OCI-LY7 (cell line): Measurements from ENCODE around the gene SPECC1L. TPM values are rescaled to one million over a fixed set of nuclear protein-coding genes. Genes with fewer than 3 reads are reported as not detected.
"Not testable (repeated sequence)": the region's sequence is repeated elsewhere in the genome, so short reads cannot be mapped to it uniquely, and the experiment has no call there.

Source experiments
- BruUV-seq: library from RNA; stranded (reverse); fragments of 400-500 nt; replicated peaks from 2 replicates; lab custom pipeline; 2021; lab: Mats Ljungman, UMichigan
- CTCF ChIA-PET: fragments of 300-600 bp; sonication (Branson Sonifier 250); formaldehyde crosslinking; loops from one replicate; lab custom pipeline; 2022; ENCODE audit warnings: antibody characterized with exemption; ENCODE audit not compliant: unreplicated experiment; lab: Charles Lee
- POLR2A ChIA-PET: fragments of 300-600 bp; sonication (Branson Sonifier 250); formaldehyde crosslinking; loops from one replicate; lab custom pipeline; 2022; ENCODE audit warnings: antibody characterized with exemption; lab: Charles Lee
- DNase-seq: peaks from one replicate; pipeline ENCODE4 v3.0.0-alpha.2; 2015; ENCODE audit warnings: low spot score
- H2AFZ ChIP-seq: fragments of 200-600 bp; sonication (generic), shearing (Covaris generic); 2 replicates; pipeline ENCODE4 v1.6.1; 2014; ENCODE audit warnings: mild to moderate bottlenecking, antibody characterized with exemption, low read length, moderate library complexity
- H3K27ac ChIP-seq: fragments of 200-600 bp; sonication (generic); 2 replicates; pipeline ENCODE4 v1.5.1; 2014; ENCODE audit warnings: mixed run types, low read depth, mild to moderate bottlenecking, moderate library complexity, low read length, inconsistent platforms; ENCODE audit not compliant: poor library complexity, severe bottlenecking
- H3K36me3 ChIP-seq: fragments of 200-600 bp; sonication (generic); 2 replicates; pipeline ENCODE4 v1.6.1; 2014; ENCODE audit warnings: mild to moderate bottlenecking, antibody characterized with exemption, low read length, moderate library complexity, mixed read lengths; ENCODE audit not compliant: insufficient read depth
- H3K4me1 ChIP-seq: fragments of 200-600 bp; sonication (generic); 2 replicates; pipeline ENCODE4 v1.5.1; 2014; ENCODE audit warnings: mild to moderate bottlenecking, low read length; ENCODE audit not compliant: insufficient read depth, poor library complexity, severe bottlenecking
- H3K4me2 ChIP-seq: fragments of 200-600 bp; sonication (generic); 2 replicates; pipeline ENCODE4 v1.6.1; 2014; ENCODE audit warnings: mild to moderate bottlenecking, low read length
- H3K4me3 ChIP-seq: fragments of 200-600 bp; sonication (generic); 2 replicates; pipeline ENCODE4 v1.5.1; 2014; ENCODE audit warnings: mild to moderate bottlenecking, low read depth, low read length; ENCODE audit not compliant: poor library complexity, severe bottlenecking
- H3K79me2 ChIP-seq: fragments of 200-600 bp; sonication (generic); 2 replicates; pipeline ENCODE4 v1.6.1; 2016; ENCODE audit warnings: low read depth, mild to moderate bottlenecking, low read length, moderate library complexity, mixed read lengths; ENCODE audit not compliant: insufficient read depth
- H3K9me2 ChIP-seq: fragments of 200-600 bp; sonication (generic); 2 replicates; pipeline ENCODE4 v1.6.1; 2016; ENCODE audit warnings: mild to moderate bottlenecking, low read length, mixed read lengths; ENCODE audit not compliant: insufficient read depth
- H3K9me3 ChIP-seq: fragments of 200-600 bp; sonication (generic); 2 replicates; pipeline ENCODE4 v1.6.1; 2014; ENCODE audit warnings: mild to moderate bottlenecking, mixed run types, low read length, mixed read lengths
- H4K20me1 ChIP-seq: fragments of 200-600 bp; sonication (generic); 2 replicates; pipeline ENCODE4 v1.6.1; 2014; ENCODE audit warnings: mild to moderate bottlenecking, antibody characterized with exemption, low read length, moderate library complexity, mixed read lengths; ENCODE audit not compliant: insufficient read depth
- EZH2phosphoT487 ChIP-seq: fragments of 200-600 bp; sonication (generic); IDR thresholded peaks from 2 replicates; pipeline ENCODE4 v1.6.1; 2018; ENCODE audit warnings: low read depth, borderline replicate concordance, mild to moderate bottlenecking, mixed run types, antibody characterized with exemption, low read length, moderate library complexity, mixed read lengths
- intact Hi-C: fragments of 100-400 bp; cut with micrococcal nuclease; formaldehyde crosslinking; loops from one replicate; pipeline ENCODE4 v1.10.0; 2022; ENCODE audit not compliant: unreplicated experiment
- total RNA-seq, 2 experiments: library from RNA; depleted of rRNA in 1 of 2; stranded (reverse); fragments of >200 nt in 1 of 2; shearing (Covaris generic) in 1 of 2; gene quantifications; 2 replicates each; pipeline ENCODE4 v1.2.3, GENCODE V29; 2014 to 2022
- TF ChIP-seq, protein P1 (sequence below): fragments of 200-600 bp; sonication (generic); conservative IDR thresholded peaks from 2 replicates; pipeline ENCODE4 v1.5.1; 2014; ENCODE audit warnings: mild to moderate bottlenecking, antibody characterized with exemption, low read length, moderate library complexity, mixed read lengths

Gene SPECC1L
- total RNA-seq, 2 experiments from 2014 or later, result 47.0 to 66.2 TPM

DNA sequence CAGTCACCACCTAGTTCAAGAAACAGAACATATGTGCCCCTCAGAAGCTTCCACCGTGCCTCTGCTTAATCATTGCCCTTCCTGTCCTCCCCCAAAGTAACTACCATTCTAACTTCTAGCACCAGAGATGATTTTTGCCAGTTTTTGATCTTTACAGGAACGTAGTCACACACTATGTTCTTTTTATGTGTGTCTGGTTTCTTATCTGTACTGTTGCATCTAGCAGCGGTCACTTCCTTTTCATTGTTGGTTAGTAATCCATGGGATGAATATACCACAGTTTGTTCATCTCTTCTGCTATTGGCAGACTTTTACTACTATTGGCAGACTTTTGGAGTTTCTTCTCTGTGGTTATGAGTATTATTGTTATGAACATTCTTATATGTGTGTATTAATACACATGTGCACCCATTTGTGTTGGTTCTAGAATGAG lies 34.6 kb downstream of the SPECC1L start:
- no peaks in the 10 kb centered on the region for H4K20me1 ChIP-seq
- H3K9me3 ChIP-seq, result peaks cover 6% of the 10 kb centered on the region; the same call in 1 of the 2 replicates
- ChIA-PET CTCF (no interaction called here), POLR2A (interaction anchor here (0.6 kb wide), 1 partner anchor 14 kb away, joined by 3 read pairs; no protein-coding TSS in a partner anchor)
- no peak overlapping the region for H3K27ac ChIP-seq
- H2AFZ ChIP-seq, result no peak overlapping the region
- BruUV-seq, result no TSS peak
- H3K79me2 ChIP-seq, result peaks cover 50% of the 10 kb centered on the region
- intact Hi-C loops, result no loop called here
- no peak for DNase-seq
- H3K4me3 ChIP-seq, result no peak overlapping the region
- no peak for TF ChIP-seq EZH2phosphoT487
- TF ChIP-seq, protein P1, sequence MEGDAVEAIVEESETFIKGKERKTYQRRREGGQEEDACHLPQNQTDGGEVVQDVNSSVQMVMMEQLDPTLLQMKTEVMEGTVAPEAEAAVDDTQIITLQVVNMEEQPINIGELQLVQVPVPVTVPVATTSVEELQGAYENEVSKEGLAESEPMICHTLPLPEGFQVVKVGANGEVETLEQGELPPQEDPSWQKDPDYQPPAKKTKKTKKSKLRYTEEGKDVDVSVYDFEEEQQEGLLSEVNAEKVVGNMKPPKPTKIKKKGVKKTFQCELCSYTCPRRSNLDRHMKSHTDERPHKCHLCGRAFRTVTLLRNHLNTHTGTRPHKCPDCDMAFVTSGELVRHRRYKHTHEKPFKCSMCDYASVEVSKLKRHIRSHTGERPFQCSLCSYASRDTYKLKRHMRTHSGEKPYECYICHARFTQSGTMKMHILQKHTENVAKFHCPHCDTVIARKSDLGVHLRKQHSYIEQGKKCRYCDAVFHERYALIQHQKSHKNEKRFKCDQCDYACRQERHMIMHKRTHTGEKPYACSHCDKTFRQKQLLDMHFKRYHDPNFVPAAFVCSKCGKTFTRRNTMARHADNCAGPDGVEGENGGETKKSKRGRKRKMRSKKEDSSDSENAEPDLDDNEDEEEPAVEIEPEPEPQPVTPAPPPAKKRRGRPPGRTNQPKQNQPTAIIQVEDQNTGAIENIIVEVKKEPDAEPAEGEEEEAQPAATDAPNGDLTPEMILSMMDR, result no peak
- H3K9me2 ChIP-seq, result no peaks in the 10 kb centered on the region
- no peak overlapping the region for H3K4me2 ChIP-seq
- H3K36me3 ChIP-seq, result peaks cover 83% of the 10 kb centered on the region
- peaks cover 6% of the 10 kb centered on the region for H3K4me1 ChIP-seq

DNA sequence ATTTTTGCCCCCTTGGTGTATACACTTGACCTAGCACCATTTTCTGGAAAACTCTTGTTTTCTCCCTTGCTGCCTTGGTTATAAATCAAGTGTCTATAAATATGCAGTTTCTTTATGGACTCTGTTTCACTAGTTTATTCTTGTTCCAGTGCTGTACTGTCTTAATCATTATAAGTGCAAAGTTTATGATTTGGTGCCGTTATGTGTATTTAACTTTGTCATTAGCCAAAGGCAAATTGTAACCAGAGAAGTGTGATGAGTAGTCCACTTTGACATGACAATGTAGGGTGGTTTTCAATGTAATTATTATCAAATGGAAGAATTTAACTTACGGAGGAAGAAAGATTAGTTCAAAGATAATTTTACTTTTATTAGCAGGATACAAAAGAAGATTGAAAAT lies 40.3 kb downstream of the SPECC1L start:
- H3K4me2 ChIP-seq, result no peak overlapping the region
- POLR2A ChIA-PET, result no interaction called here
- DNase-seq, result no peak
- H3K4me1 ChIP-seq, result no peaks in the 10 kb centered on the region
- H2AFZ ChIP-seq, result no peak overlapping the region
- H3K79me2 ChIP-seq, result peaks cover 49% of the 10 kb centered on the region
- no peak overlapping the region for H3K27ac ChIP-seq
- H3K4me3 ChIP-seq, result no peak overlapping the region
- BruUV-seq, result no TSS peak
- no peaks in the 10 kb centered on the region for H4K20me1 ChIP-seq
- CTCF ChIA-PET, result no interaction called here
- H3K36me3 ChIP-seq, result peaks cover 97% of the 10 kb centered on the region
- TF ChIP-seq, protein P1, result no peak
- no peak for TF ChIP-seq EZH2phosphoT487
- intact Hi-C loops, result no loop called here
- no peaks in the 10 kb centered on the region for H3K9me3 ChIP-seq
- no peaks in the 10 kb centered on the region for H3K9me2 ChIP-seq

DNA sequence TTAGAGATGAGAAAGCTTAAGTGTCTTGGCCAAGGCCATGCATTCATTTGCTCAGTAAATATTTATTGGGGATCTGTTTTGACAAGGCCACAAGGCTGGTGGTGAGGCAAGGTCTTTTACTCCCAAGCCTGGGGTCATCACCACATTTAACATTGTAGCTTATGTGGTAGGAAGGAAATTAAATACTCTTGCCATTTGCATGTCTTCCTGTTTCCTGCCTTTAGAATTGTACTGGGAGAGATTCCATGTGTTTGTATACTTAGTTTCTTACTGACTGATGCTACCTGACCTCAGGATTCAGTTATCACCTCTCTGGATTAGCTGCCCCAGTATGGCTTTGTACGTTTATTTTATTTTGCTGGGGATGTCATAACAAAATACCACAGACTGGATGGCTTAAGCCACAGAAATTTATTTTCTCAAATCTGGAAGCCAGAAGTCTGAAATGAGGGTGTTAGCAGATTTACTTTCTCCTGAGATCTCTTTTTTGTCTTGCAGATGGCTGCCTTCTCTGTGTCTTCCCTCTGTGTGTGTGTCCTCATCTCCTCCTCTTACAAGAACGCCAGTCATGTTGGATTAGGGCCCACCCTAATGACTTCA lies 44.8 kb downstream of the SPECC1L start:
- TF ChIP-seq EZH2phosphoT487, result no peak
- TF ChIP-seq, protein P1, result no peak
- Histone ChIP-seq H3K79me2 (peaks cover 10% of the 10 kb centered on the region; the same call in 1 of the 2 replicates), H3K9me3 (no peaks in the 10 kb centered on the region), H3K27ac (no peak overlapping the region), H2AFZ (no peak overlapping the region), H3K9me2 (no peaks in the 10 kb centered on the region), H3K4me2 (no peak overlapping the region), H3K36me3 (peaks cover 70% of the 10 kb centered on the region), H3K4me3 (no peak overlapping the region), H4K20me1 (no peaks in the 10 kb centered on the region), H3K4me1 (no peaks in the 10 kb centered on the region)
- no peak for DNase-seq
- BruUV-seq, result no TSS peak
- POLR2A ChIA-PET, result no interaction called here
- CTCF ChIA-PET, result no interaction called here
- intact Hi-C loops, result no loop called here

DNA sequence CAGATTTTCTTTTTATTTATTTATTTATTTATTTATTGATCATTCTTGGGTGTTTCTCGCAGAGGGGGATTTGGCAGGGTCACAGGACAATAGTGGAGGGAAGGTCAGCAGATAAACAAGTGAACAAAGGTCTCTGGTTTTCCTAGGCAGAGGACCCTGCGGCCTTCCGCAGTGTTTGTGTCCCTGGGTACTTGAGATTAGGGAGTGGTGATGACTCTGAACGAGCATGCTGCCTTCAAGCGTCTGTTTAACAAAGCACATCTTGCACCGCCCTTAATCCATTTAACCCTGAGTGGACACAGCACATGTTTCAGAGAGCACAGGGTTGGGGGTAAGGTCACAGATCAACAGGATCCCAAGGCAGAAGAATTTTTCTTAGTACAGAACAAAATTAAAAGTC lies 45.6 kb downstream of the SPECC1L start:
- POLR2A ChIA-PET, H3K4me1 ChIP-seq, intact Hi-C loops, H3K4me3 ChIP-seq, H2AFZ ChIP-seq, CTCF ChIA-PET, DNase-seq, H3K79me2 ChIP-seq, H3K4me2 ChIP-seq, H3K27ac ChIP-seq, BruUV-seq, H3K9me2 ChIP-seq, H3K9me3 ChIP-seq, H4K20me1 ChIP-seq: not testable (repeated sequence)
- peaks cover 72% of the 10 kb centered on the region for H3K36me3 ChIP-seq
